Natural killer cell (primary cell): ENCODE measurements around the gene RNF220. TPM values are rescaled to one million over a fixed set of nuclear protein-coding genes. Genes with fewer than 3 reads are reported as not detected.

Source experiments
- ATAC-seq, 3 donors: fragments of 150-1000 bp in 2 of 3; fragments of 200-7000 bp in 1 of 3; cut with Tn5 transposase; 1 replicate in 1 of 3; 2 replicates in 2 of 3; pipeline ENCODE4 v1.10.0; 2021; ENCODE audit warnings: mild to moderate bottlenecking in 2 of 3, moderate library complexity in 2 of 3
- DNase-seq, 2 donors: peaks; one replicate each; pipeline versions ENCODE4 v3.0.0 to v3.0.0-alpha.2; 2013 to 2021; ENCODE audit warnings: mixed read lengths in 1 of 2
- H3K27ac ChIP-seq: one replicate; pipeline ENCODE4 v1.5.1; 2013; ENCODE audit warnings: mild to moderate bottlenecking, low read length
- H3K27me3 ChIP-seq: one replicate; pipeline ENCODE4 v1.6.1; 2013; ENCODE audit warnings: low read length; ENCODE audit not compliant: control insufficient read depth, insufficient read depth
- H3K36me3 ChIP-seq: one replicate; pipeline ENCODE4 v1.6.1; 2013; ENCODE audit warnings: low read length; ENCODE audit not compliant: control insufficient read depth, insufficient read depth
- H3K4me1 ChIP-seq: one replicate; pipeline ENCODE4 v1.6.1; 2013; ENCODE audit warnings: low read length; ENCODE audit not compliant: control insufficient read depth, insufficient read depth
- H3K4me3 ChIP-seq: one replicate; pipeline ENCODE4 v1.5.1; 2013; ENCODE audit warnings: low read length
- H3K9me3 ChIP-seq: one replicate; pipeline ENCODE4 v1.6.1; 2013; ENCODE audit warnings: low read length; ENCODE audit not compliant: control insufficient read depth, insufficient read depth
- H3K27ac Mint-ChIP-seq, 2 donors: one replicate each; pipeline ENCODE4 v1.8.0; 2022; ENCODE audit warnings: mild to moderate bottlenecking in 2 of 2, mixed read lengths in 2 of 2, moderate library complexity in 1 of 2
- H3K27me3 Mint-ChIP-seq, 2 donors: one replicate each; pipeline ENCODE4 v1.8.0; 2022; ENCODE audit warnings: low read depth in 2 of 2, mixed read lengths in 2 of 2
- H3K36me3 Mint-ChIP-seq: one replicate; pipeline ENCODE4 v1.8.0; 2022; ENCODE audit warnings: mixed read lengths
- H3K4me1 Mint-ChIP-seq, 2 donors: one replicate each; pipeline ENCODE4 v1.8.0; 2022; ENCODE audit warnings: mixed read lengths in 2 of 2
- H3K4me3 Mint-ChIP-seq: one replicate; pipeline ENCODE4 v1.8.0; 2022; ENCODE audit warnings: mild to moderate bottlenecking, moderate library complexity, mixed read lengths
- H3K9me3 Mint-ChIP-seq, 2 donors: one replicate each; pipeline ENCODE4 v1.8.0; 2022; ENCODE audit warnings: mixed read lengths in 2 of 2
- CTCF ChIP-seq: fragments of 200-600 bp; IDR thresholded peaks from one replicate; pipeline ENCODE4 v1.8.0; 2022; ENCODE audit warnings: antibody characterized with exemption
- WGBS: methylation state at CpG from one replicate; pipeline ENCODE4 v1.1.7; 2013; ENCODE audit warnings: missing lambda C conversion rate; ENCODE audit not compliant: insufficient coverage; 5-methylcytosine and 5-hydroxymethylcytosine counted together
- intact Hi-C: fragments of 100-400 bp; cut with micrococcal nuclease; formaldehyde crosslinking; loops from one replicate; pipeline ENCODE4 v1.14.2; 2022
- total RNA-seq, 4 donors: library from RNA; stranded (reverse); fragments of 120-200 nt in 1 of 4; gene quantifications; one replicate each; pipeline versions ENCODE4 v1.2.3 to v1.2.4, GENCODE V29; 2013 to 2022

The RNF220 gene
- total RNA-seq, 3 donors from 2014 or later (not counting 1 experiment from before 2014, with no cell fraction given), result 88.5 to 107 (median 105) TPM

GRCh38 chr1:44610527-44611148 is 205.6 kb downstream of the RNF220 start:
- H3K9me3 Mint-ChIP-seq, result no peaks in the 10 kb centered on the region
- intact Hi-C loops, result no loop called here
- H3K36me3 Mint-ChIP-seq, result no peaks in the 10 kb centered on the region
- H3K27ac Mint-ChIP-seq, result no peak overlapping the region
- DNase-seq (no peak), ATAC-seq (no peak)
- no peaks in the 10 kb centered on the region for H3K27me3 ChIP-seq
- H3K27me3 Mint-ChIP-seq, result peaks cover 0 to 3% of the 10 kb centered on the region in 2 donors
- no peaks in the 10 kb centered on the region for H3K36me3 ChIP-seq
- no peak overlapping the region for H3K4me3 ChIP-seq
- H3K9me3 ChIP-seq, result no peaks in the 10 kb centered on the region
- no peak overlapping the region for H3K4me3 Mint-ChIP-seq
- no peak for TF ChIP-seq CTCF
- H3K27ac ChIP-seq, result no peak overlapping the region
- H3K4me1 Mint-ChIP-seq, result no peaks in the 10 kb centered on the region
- 83% methylated on average over 11 of the region's 12 CpGs for WGBS
- no peaks in the 10 kb centered on the region for H3K4me1 ChIP-seq

DNA sequence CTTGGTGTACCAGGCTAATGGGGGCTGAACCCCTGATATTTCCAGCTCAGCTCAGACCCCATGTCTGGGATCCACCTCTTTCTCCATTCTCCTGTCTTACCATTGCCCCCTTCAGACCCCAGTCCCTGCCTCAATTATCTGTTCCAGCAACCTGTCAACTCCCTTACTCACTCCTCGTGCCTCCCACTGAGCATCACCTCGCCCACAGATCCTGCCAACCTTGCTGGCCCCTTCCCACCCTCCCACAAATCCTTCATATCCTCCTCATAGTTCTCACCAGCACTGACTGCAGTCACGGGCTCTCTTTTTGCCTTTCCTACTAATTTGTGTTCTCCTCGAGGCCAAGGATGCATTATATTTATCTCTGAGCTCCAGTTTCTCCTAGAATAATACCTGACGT is 206.4 kb downstream of the RNF220 start:
- H3K4me3 Mint-ChIP-seq, result no peak overlapping the region
- WGBS, result 75% methylated on average over 5 of the region's 5 CpGs
- no peak overlapping the region for H3K27ac Mint-ChIP-seq
- no peak overlapping the region for H3K27ac ChIP-seq
- ATAC-seq (no peak), DNase-seq (no peak)
- no peaks in the 10 kb centered on the region for H3K27me3 ChIP-seq
- intact Hi-C loops, result no loop called here
- no peaks in the 10 kb centered on the region for H3K4me1 ChIP-seq
- H3K27me3 Mint-ChIP-seq, result peaks cover 0 to 3% of the 10 kb centered on the region in 2 donors
- no peaks in the 10 kb centered on the region for H3K4me1 Mint-ChIP-seq
- no peaks in the 10 kb centered on the region for H3K36me3 ChIP-seq
- no peak overlapping the region for H3K4me3 ChIP-seq
- H3K36me3 Mint-ChIP-seq, result no peaks in the 10 kb centered on the region
- no peaks in the 10 kb centered on the region for H3K9me3 ChIP-seq
- no peak for TF ChIP-seq CTCF
- no peaks in the 10 kb centered on the region for H3K9me3 Mint-ChIP-seq

GRCh38 chr1:44611866-44612265 is 206.8 kb downstream of the RNF220 start:
- ATAC-seq (no peak), DNase-seq (no peak)
- Histone ChIP-seq H3K4me3 (no peak overlapping the region), H3K27me3 (no peaks in the 10 kb centered on the region), H3K36me3 (no peaks in the 10 kb centered on the region), H3K9me3 (no peaks in the 10 kb centered on the region), H3K27ac (no peak overlapping the region), H3K4me1 (no peaks in the 10 kb centered on the region)
- Mint-ChIP-seq H3K27me3 (peaks cover 0 to 3% of the 10 kb centered on the region in 2 donors), H3K4me1 (no peaks in the 10 kb centered on the region), H3K9me3 (no peaks in the 10 kb centered on the region), H3K27ac (no peak overlapping the region), H3K4me3 (no peak overlapping the region), H3K36me3 (no peaks in the 10 kb centered on the region)
- intact Hi-C loops, result no loop called here
- no peak for TF ChIP-seq CTCF
- WGBS, result 76% methylated on average over 4 of the region's 4 CpGs

DNA sequence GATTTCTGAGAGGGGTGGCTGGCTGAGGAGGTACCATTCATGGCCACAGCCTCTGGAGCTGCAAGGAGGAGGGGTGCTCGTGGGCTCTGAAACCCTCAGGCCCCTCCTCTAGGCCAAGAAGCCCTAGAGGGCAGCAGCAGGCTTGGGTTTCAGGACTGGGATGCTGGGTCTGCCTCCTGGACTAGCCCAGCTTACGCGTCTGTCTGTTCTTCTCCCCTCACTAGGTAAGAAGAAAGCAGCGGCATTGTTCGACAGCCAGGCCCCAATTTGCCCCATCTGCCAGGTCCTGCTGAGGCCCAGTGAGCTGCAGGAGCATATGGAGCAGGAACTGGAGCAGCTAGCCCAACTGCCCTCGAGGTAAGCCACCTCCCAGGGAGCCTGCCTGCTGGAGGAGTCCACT is 208.9 kb downstream of the RNF220 start:
- H3K27me3 Mint-ChIP-seq, result no peaks in the 10 kb centered on the region
- H3K27ac ChIP-seq, result no peak overlapping the region
- intact Hi-C loops, result no loop called here
- H3K27ac Mint-ChIP-seq, result no peak overlapping the region
- no peaks in the 10 kb centered on the region for H3K4me1 Mint-ChIP-seq
- 88% methylated on average over 6 of the region's 6 CpGs for WGBS
- no peaks in the 10 kb centered on the region for H3K36me3 ChIP-seq
- no peaks in the 10 kb centered on the region for H3K9me3 ChIP-seq
- H3K4me3 Mint-ChIP-seq, result no peak overlapping the region
- H3K4me1 ChIP-seq, result no peaks in the 10 kb centered on the region
- H3K4me3 ChIP-seq, result no peak overlapping the region
- no peaks in the 10 kb centered on the region for H3K27me3 ChIP-seq
- DNase-seq (no peak), ATAC-seq (no peak)
- H3K9me3 Mint-ChIP-seq, result no peaks in the 10 kb centered on the region
- TF ChIP-seq CTCF, result no peak
- H3K36me3 Mint-ChIP-seq, result no peaks in the 10 kb centered on the region
